Posterior cingulate gyrus (tissue), 11 donors: Measurements from ENCODE around the gene BAZ1B.
"Not testable (repeated sequence)": the region's sequence is repeated elsewhere in the genome, so short reads cannot be mapped to it uniquely, and the experiment has no call there.

Source experiments
- DNase-seq, 10 donors: peaks; one replicate each; pipeline versions ENCODE4 v3.0.0 to v3.0.0-alpha.2; 2020 to 2021; ENCODE audit warnings: mixed read lengths in 3 of 10
- intact Hi-C: fragments of 100-400 bp; cut with DNase I; formaldehyde crosslinking; loops from one replicate; pipeline ENCODE4 v1.15.1; 2023

The BAZ1B gene

GRCh38 chr7:73399185-73400050, 122.7 kb downstream of the BAZ1B start:
- DNase-seq = peak; percentile 54 to 96 (median 70)
- intact Hi-C loops = not testable (repeated sequence)

DNA sequence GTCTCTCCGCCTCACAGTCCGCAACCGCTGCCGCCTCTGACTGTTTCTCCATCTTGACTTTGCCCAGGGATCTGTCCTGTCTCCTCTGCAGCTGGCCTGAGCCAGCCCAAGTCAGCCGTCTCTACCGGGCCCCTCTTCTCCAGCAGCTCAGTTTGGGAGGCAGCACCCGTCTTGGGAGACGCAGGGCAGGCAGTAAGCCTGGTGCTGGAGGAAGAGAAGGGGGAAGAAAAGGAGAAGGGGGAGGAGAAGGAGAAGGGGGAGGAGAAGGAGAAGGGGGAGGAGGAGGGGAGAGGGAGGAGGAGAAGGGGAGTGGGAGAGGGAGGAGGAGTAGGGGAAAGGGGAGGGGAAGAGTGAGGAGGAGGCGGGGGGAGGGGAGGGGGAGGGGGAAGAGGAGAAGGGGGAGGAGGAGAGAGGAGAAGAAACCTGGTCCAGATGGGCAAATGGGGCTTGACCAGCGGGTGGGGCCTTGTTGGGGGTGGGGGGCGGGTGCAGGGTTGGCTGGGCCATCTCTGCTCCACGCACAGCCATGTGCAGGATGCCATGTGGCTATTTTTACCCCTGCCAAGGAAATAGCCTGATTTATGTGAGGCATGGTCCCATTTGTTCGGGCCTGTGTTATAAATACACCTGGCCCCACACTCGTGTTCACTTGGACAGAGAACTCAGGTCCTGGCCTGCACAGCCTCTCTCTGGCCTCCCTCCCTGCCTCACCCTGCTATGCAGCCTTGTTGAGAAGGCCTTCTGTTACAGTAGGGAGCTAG, 124.4 kb downstream of the BAZ1B start:
- DNase-seq = peak in 2 of 10 donors; percentile 39 to 74
- intact Hi-C loops = no loop called here

DNA sequence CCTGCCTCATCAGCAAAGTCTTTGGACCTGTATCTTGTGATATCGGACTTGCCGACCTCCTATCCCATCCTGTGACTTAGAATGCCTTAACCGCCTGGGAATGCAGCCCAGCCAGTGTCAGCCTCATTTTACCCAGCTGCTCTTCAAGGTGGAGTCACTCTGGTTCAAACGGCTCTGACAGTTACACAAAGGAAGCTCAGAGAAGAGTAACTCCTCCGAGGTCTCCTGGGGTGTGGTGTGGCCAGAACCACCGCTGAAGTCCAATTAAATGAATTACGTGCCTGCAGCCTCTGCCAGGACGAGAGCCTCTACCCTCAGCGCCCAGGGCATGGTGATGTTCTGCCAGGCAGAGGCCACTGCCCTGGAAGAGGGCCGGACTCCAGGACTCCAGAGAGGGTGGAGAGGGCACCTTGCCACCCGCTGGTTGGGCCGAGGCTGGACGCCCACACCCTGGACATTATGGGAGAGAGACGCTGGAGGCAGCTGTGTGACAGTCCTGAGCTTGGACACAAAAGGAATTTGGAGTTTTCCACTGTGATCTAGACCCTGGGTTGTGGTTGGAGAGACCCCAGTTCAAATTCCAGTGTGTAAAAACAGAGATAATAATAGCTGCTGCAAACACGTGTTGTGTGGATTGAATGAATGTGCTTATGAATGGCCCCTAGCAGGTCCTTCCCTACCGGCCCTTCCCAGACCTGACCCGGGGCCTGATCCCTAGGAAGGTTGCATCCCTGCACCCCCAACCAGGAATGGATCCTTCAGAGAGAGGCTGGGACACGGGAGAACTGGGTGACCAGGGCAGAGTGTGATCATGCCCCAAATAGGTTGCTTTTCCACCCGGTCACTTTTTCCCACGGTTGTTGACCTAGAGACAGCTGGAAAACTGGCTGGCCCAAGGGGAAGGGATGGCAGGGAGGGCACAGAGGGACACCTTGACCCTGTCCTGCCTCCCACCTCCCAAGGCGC, 126.3 kb downstream of the BAZ1B start:
- peak in 2 of 10 donors; percentile 69 to 72 for DNase-seq
- intact Hi-C loops = no loop called here

GRCh38 chr7:73394422-73394821, 127.7 kb downstream of the BAZ1B start:
- no peak for DNase-seq
- intact Hi-C loops = no loop called here

DNA sequence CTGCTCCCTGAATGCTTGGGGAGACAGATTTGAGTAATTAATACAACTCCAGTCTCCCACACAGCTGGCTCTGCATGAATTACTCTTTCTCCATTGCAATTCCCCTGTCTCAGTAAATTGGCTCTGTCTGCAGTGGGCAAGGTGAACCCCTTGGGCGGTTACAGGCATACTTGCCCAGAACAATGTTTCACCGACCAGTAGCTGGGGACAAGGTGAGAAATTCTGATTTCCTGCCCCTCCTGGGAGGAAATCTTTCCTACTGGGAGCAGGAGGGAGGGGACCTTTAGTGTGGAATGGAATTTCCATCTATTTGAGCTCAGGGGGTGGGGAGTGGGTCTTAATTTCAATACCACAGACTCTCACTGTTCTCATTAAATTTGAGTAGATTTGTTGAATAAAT, 130.7 kb downstream of the BAZ1B start:
- intact Hi-C loops = no loop called here

More for the DNA sequence above, 130.7 kb downstream of the BAZ1B start:
- DNase-seq = no peak
